AG09309 (cell line): Measurements from ENCODE around the gene AFAP1L2.

Source experiments
- DNase-seq: peaks from one replicate; pipeline ENCODE4 v3.0.0-alpha.2; 2010; ENCODE audit warnings: low read depth
- H3K4me3 ChIP-seq: 2 replicates; pipeline ENCODE4 v1.5.1; 2011; ENCODE audit warnings: mild to moderate bottlenecking, low read depth, low read length, moderate library complexity; ENCODE audit not compliant: control insufficient read depth
- TF ChIP-seq, protein P1 (sequence below): IDR thresholded peaks from 2 replicates; pipeline ENCODE4 v1.5.1; 2011; ENCODE audit warnings: mild to moderate bottlenecking, low read depth, low read length, inconsistent platforms; ENCODE audit not compliant: insufficient read depth, control insufficient read depth; ENCODE audit errors: missing control alignments

AFAP1L2 gene

DNA sequence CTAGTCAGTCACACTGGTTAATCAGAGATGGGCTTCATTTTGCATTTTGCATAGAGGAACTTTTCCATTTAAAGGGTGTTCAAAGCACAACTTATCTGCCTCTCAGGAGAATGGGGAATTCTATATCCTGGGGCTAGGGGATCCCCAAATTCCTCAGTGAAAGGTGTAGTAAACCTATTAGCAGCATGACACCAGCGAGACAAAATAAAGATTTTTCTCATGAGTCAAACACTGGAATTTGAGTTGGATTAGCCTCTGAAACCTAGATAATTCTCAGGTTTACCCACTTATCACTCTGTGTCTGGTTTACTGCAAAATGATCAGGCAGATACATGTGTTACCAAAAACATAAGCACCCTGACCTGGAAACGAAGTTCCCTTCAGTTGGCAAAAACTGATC lies 2.1 kb downstream of the AFAP1L2 start:
- DNase-seq, result no peak
- no peak overlapping the region for H3K4me3 ChIP-seq
- TF ChIP-seq, protein P1, sequence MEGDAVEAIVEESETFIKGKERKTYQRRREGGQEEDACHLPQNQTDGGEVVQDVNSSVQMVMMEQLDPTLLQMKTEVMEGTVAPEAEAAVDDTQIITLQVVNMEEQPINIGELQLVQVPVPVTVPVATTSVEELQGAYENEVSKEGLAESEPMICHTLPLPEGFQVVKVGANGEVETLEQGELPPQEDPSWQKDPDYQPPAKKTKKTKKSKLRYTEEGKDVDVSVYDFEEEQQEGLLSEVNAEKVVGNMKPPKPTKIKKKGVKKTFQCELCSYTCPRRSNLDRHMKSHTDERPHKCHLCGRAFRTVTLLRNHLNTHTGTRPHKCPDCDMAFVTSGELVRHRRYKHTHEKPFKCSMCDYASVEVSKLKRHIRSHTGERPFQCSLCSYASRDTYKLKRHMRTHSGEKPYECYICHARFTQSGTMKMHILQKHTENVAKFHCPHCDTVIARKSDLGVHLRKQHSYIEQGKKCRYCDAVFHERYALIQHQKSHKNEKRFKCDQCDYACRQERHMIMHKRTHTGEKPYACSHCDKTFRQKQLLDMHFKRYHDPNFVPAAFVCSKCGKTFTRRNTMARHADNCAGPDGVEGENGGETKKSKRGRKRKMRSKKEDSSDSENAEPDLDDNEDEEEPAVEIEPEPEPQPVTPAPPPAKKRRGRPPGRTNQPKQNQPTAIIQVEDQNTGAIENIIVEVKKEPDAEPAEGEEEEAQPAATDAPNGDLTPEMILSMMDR, result no peak

DNA sequence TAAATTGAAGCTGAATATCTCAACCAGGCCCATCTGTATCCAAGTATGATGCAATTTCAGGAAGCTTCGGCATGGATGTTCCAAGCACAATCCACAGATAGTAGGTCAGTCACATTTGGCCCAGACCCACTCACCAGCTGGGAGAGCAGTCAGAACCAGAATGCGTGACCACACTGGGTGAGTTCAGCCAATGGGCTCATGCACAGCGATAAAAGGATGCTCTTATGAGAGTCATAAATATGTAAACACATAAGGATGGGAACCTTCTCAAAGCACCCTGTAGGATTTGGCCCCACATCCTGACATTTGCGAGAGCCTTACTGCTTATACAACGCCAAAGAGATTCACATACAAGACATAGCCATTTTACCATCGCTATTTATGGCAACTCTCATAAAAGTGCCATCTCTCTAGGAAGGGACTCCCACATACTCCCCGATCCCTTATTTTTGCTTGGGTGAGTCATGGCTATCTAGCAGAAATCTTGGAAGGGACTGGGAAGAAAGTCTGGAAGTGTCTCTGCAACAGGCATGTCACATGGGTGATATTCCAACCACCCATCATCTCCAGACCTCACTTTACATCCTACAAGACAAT lies 3.0 kb downstream of the AFAP1L2 start:
- no peak overlapping the region for H3K4me3 ChIP-seq
- TF ChIP-seq, protein P1, result no peak
- DNase-seq, result peak; percentile 62

DNA sequence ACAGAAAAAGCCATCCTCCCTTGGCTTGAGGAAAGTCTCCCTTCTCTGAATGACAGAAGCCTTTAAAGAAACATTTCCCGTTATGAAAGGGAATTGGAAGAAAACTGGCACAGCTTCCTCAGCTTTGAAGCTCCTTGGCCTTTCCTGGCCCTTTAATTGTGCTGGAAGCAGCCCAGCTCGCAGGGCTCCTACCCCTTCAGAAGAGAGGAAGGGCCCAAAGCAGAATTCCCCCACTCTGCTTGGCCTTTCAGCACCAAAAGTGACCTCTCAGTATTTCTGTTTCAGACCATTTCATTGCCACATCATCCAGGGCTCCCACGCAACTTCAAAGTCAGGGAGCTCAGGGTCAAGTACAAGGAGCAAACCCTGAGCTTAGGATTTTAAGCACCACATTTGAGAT lies 4.2 kb downstream of the AFAP1L2 start:
- TF ChIP-seq, protein P1, result no peak
- no peak overlapping the region for H3K4me3 ChIP-seq
- no peak for DNase-seq

DNA sequence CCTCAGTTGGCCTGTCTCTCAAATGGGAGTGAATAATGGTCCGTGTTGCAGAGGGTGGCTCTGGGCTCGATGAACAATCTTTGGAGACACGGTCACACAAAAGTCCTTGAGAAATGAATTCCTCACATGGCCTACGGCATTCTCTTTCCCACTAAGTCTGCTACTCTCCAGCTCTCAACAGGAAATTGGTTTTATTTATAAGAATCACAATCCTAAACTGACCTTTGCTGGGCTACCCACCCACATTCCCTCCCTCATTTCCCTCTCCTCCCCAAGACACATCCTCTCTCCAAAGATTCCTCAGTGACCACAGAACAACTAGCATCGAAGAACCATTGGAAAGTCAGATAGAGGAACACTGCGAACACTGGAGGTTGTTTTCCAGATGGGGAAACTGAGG lies 4.7 kb downstream of the AFAP1L2 start:
- no peak for DNase-seq
- TF ChIP-seq, protein P1, result no peak
- H3K4me3 ChIP-seq, result no peak overlapping the region

DNA sequence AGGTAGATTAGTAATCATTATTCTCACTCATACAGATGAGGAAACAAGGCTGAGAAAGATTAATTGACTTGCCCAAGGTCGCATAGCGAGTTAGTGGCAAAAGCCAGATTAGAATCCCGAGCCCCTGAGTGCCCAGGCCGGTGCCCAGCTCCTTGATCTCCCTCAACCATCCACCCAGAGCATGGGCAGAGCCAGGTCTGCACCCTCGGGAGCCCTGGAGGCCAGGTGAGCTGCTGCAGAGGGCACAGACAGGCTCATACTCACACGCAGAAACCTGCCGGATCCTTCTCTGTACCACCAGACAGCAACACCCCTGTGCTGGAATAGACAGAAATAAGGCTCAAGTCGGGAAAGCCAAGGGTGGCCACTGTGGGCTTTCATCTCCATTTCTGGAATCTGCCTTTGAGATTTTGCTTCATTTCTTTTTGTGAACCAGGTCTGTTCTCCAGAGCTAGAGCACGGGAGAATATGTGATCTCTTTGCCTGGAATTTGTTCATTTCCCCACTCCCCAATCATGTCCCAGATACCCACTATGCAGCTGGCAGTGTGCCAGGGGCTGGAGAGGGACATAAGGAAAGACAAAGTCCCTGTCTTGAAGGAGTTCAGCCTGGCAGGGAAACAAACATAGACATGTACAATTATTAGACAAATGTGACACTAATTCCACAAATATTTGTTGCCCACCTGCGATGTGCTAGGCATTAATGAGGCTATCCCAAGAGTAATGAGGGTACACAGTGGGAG lies 5.5 kb downstream of the AFAP1L2 start:
- TF ChIP-seq, protein P1, result no peak
- no peak for DNase-seq
- no peak overlapping the region for H3K4me3 ChIP-seq

DNA sequence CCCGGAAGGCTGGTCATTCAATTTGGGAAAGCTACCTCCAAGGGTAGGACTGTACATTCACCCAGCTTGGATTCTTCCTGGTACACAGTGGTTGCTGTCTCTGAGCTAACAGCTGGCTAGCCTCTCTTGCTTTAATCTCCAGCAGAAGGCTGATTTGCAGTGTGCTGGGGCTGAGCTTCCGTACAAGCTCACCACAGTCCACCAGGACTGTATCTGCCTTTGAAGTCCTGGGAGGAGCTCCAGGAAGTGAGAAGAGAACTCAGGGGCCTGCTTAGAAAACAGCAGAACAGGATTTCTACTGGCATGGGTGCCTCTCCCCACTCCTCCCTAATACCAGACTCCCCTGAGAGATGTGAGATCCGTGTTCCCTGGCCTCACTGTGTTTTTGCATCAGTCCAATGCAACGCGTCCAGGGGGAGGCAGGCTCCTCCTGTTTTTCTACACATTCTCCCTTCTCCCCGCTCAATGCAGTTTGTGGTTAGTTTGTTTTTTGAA lies 6.6 kb downstream of the AFAP1L2 start:
- no peak for DNase-seq
- TF ChIP-seq, protein P1, result no peak
- H3K4me3 ChIP-seq, result no peak overlapping the region

DNA sequence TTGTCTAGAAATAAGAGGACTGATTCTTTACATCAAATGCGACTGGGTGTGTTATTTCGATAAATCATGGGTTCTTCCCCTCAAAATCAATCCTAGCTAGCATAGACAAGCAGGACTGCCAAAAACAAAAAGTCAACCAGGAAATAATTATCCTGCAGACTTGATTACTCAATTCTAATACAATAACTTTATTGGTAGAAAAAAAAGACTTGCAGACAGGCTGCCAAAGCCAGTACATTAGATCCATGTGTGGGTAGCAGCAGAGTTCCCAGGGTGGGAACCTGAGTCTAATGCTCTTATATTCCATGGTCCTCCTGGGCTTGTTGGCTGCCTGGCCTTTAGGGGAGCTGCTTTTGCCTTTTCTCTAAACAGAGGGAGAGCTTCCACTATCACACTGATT lies 7.8 kb downstream of the AFAP1L2 start:
- H3K4me3 ChIP-seq, result no peak overlapping the region
- DNase-seq, result no peak
- TF ChIP-seq, protein P1, result no peak
